Gastrocnemius medialis (tissue), 4 donors: ENCODE results near the gene PROC.

ENCODE experiments used
- POLR2A ChIP-seq, 2 donors: fragments of 450-650 bp; IDR thresholded peaks; one replicate each; pipeline ENCODE4 v1.6.1; 2017; ENCODE audit warnings: antibody characterized with exemption in 2 of 2, mild to moderate bottlenecking in 2 of 2, moderate library complexity in 2 of 2
- TF ChIP-seq, protein P1 (sequence below), 5 experiments: fragments of 450-650 bp in 3 of 5; fragments of 200-600 bp in 2 of 5; sonication (generic) in 2 of 5; IDR thresholded peaks in 4 of 5; conservative IDR thresholded peaks in 1 of 5; 1 replicate in 4 of 5; 2 replicates in 1 of 5; pipeline ENCODE4 v1.5.1; 2016 to 2019; ENCODE audit warnings: antibody characterized with exemption in 5 of 5, mild to moderate bottlenecking in 3 of 5, moderate library complexity in 3 of 5

GRCh38 chr2:127426501-127427354, 8.5 kb downstream of the PROC start:
- TF ChIP-seq, protein P1, sequence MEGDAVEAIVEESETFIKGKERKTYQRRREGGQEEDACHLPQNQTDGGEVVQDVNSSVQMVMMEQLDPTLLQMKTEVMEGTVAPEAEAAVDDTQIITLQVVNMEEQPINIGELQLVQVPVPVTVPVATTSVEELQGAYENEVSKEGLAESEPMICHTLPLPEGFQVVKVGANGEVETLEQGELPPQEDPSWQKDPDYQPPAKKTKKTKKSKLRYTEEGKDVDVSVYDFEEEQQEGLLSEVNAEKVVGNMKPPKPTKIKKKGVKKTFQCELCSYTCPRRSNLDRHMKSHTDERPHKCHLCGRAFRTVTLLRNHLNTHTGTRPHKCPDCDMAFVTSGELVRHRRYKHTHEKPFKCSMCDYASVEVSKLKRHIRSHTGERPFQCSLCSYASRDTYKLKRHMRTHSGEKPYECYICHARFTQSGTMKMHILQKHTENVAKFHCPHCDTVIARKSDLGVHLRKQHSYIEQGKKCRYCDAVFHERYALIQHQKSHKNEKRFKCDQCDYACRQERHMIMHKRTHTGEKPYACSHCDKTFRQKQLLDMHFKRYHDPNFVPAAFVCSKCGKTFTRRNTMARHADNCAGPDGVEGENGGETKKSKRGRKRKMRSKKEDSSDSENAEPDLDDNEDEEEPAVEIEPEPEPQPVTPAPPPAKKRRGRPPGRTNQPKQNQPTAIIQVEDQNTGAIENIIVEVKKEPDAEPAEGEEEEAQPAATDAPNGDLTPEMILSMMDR (IDR thresholded peaks at IDR 0.05 in 4 of 5, conservative IDR thresholded peaks at IDR 0.05 in 1 of 5): no peak
- no peak for TF ChIP-seq POLR2A (IDR thresholded peaks at IDR 0.05)
